ENCODE data around the gene ADNP.

The ADNP gene

DNA sequence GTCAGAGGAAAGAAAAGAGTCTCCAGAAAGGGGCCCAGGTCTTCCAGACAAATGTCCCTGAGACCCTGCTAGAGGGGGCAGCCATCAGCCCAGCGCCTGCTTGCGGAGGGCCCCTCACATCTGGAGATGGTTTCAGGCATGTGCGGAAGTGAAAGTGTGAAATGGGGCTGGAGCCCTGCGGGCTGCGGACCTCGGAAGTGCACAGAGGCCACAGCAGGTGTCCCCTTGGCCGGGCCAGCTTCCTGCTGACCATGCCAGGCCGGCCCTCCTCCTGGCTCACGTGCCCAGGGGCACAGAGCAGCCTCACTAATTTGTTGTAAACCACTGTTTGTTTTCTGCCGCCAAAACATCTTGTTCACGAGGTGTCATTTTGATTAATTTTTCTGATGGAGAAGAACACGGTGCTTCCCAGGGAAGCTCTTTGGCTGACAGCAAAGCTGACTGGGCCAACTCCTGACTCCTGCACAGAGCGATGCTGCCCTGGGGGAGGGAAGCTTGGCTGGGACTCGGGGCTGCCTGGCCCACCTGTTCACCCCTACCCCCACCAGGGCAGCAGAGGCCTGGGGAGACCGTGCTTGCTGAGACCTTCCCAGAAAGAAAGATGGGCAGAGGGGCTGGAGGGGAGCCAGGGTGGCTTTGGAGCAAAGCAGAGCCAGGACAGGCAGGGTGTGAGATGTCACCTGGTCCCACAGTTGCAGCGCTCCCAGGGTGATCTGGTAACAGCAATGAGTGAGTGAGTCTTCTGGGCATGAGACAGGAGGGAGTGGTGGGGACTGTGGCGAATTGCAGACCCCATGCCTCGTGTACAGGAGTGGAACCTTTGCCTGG, 82.2 kb downstream of the ADNP start:
- H3K79me2 ChIP-seq: peaks cover 3% of the 10 kb centered on the region
- TF ChIP-seq, protein P1, sequence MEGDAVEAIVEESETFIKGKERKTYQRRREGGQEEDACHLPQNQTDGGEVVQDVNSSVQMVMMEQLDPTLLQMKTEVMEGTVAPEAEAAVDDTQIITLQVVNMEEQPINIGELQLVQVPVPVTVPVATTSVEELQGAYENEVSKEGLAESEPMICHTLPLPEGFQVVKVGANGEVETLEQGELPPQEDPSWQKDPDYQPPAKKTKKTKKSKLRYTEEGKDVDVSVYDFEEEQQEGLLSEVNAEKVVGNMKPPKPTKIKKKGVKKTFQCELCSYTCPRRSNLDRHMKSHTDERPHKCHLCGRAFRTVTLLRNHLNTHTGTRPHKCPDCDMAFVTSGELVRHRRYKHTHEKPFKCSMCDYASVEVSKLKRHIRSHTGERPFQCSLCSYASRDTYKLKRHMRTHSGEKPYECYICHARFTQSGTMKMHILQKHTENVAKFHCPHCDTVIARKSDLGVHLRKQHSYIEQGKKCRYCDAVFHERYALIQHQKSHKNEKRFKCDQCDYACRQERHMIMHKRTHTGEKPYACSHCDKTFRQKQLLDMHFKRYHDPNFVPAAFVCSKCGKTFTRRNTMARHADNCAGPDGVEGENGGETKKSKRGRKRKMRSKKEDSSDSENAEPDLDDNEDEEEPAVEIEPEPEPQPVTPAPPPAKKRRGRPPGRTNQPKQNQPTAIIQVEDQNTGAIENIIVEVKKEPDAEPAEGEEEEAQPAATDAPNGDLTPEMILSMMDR (IDR thresholded peaks at IDR 0.05): no peak

DNA sequence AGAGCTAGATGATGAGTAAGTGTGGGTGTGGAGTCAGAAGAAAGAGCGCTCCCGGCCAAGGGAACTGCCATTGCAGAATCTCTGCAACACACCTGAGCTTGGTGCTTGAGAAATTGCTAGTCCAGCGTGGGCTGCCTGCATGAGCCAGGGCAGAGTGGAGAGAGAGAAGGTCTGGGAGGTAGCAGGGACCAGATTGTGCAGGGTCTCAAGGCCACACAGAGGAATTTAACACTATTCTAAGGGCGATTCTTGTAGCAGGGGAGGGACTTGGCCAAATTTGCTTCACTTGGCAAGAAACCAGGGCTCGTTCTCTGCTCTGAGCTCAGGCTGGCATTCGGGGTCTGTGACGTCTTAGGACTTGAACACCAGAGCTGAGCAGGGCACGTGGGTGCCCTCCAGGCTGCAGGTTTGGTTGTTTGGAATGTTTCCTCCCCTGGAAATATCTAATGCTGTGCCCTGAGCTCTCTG, 82.9 kb downstream of the ADNP start:
- Histone ChIP-seq H3K4me2 (ENCODE audit: low read length) (no peak overlapping the region), H2AFZ (peak overlapping the region; percentile 78), H3K4me3 (ENCODE audit: low read depth, low read length) (no peak overlapping the region), H3K27me3 (ENCODE audit: control insufficient read depth, insufficient read depth, low read length) (no peaks in the 10 kb centered on the region), H3K27ac (peak overlapping the region; percentile 49), H3K9me3 (ENCODE audit: control insufficient read depth, low read length) (no peaks in the 10 kb centered on the region), H3K9ac (no peak overlapping the region), H3K36me3 (ENCODE audit: control insufficient read depth, insufficient read depth, low read length) (no peaks in the 10 kb centered on the region), H3K79me2 (peaks cover 6% of the 10 kb centered on the region), H3K4me1 (peaks cover 10% of the 10 kb centered on the region)
- TF ChIP-seq, protein P1 (IDR thresholded peaks at IDR 0.05): no peak

More for the DNA sequence above, 82.2 kb downstream of the ADNP start:
- Histone ChIP-seq H3K27ac (peak overlapping the region; percentile 49), H3K4me2 (ENCODE audit: low read length) (no peak overlapping the region), H3K4me3 (ENCODE audit: low read depth, low read length) (no peak overlapping the region), H3K9ac (no peak overlapping the region), H3K27me3 (ENCODE audit: control insufficient read depth, insufficient read depth, low read length) (no peaks in the 10 kb centered on the region), H3K9me3 (ENCODE audit: control insufficient read depth, low read length) (no peaks in the 10 kb centered on the region), H3K36me3 (ENCODE audit: control insufficient read depth, insufficient read depth, low read length) (no peaks in the 10 kb centered on the region), H3K4me1 (peaks cover 9% of the 10 kb centered on the region), H2AFZ (peak overlapping the region; percentile 78)

DNA sequence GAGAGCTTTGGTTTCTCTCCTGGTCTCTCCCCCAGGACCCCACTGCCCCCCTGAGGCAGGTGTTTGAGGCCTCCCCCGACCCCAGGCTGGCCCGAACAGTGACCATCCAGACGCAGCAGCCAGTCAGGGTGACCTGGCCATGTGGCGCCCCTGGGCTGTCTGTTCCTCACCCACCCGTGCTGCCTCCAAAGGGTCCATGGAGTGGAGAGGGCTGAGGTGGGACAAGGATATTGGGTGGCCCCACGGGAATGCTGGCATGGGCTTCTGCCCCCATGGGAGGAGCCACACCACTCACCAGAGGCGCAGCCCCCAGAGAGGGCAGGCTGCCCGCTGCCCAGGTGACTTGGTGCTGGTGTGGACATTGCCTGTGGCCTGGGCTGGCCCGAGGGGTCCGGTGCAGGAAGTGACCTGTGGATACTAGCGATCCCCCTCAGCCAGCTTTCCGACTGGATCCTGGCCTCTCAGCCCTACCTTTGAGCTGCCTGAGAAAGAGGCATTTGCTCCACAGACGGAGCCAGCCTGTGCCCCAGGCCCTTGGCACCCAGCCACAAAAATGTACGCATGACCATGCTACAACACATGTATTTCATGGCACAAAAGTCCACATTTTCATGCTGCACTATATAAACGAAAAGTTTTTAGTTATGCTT, 85.5 kb downstream of the ADNP start:
- Histone ChIP-seq H3K36me3 (ENCODE audit: control insufficient read depth, insufficient read depth, low read length) (no peaks in the 10 kb centered on the region), H2AFZ (no peak overlapping the region), H3K27ac (no peak overlapping the region), H3K9me3 (ENCODE audit: control insufficient read depth, low read length) (no peaks in the 10 kb centered on the region), H3K79me2 (peaks cover 7% of the 10 kb centered on the region), H3K9ac (no peak overlapping the region), H3K4me3 (ENCODE audit: low read depth, low read length) (no peak overlapping the region), H3K4me2 (ENCODE audit: low read length) (no peak overlapping the region), H3K27me3 (ENCODE audit: control insufficient read depth, insufficient read depth, low read length) (no peaks in the 10 kb centered on the region), H3K4me1 (peaks cover 22% of the 10 kb centered on the region)
- TF ChIP-seq, protein P1 (IDR thresholded peaks at IDR 0.05): no peak

DNA sequence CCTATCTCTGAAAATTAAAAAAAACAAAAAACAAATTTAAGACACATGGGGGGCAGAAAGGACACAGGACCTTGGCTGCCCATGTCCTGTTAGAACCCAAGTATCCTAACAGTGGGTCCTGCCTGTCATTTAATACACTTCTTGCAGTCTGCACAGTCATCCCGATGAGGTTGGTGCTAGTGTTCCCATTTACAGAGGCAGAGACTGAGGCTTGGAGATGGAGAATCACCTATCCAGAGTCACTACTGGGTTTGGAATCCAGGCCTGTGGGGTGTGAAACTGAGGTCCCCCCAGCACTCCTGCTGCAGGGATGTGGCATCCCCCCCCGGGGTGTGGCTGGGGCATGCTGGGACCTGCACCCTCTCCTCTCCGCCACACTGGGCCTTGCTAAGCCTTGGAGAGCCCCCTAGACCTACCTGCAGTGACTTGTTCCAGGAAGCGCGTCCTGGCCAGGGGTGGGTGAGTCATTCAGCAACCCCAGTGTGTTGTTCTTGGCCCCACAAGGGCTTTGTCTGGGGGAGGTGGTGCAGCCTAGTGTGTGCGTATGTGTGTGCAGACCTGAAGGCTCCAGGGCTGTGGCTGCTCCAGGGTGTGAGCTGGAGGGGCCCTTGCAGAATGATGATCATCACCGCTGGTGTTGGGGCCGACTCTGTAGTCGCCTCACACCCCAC, 86.7 kb downstream of the ADNP start:
- Histone ChIP-seq H3K27ac (no peak overlapping the region), H3K9me3 (ENCODE audit: control insufficient read depth, low read length) (no peaks in the 10 kb centered on the region), H3K4me3 (ENCODE audit: low read depth, low read length) (no peak overlapping the region), H3K9ac (no peak overlapping the region), H3K79me2 (peaks cover 7% of the 10 kb centered on the region), H3K4me2 (ENCODE audit: low read length) (no peak overlapping the region), H3K36me3 (ENCODE audit: control insufficient read depth, insufficient read depth, low read length) (no peaks in the 10 kb centered on the region), H2AFZ (no peak overlapping the region), H3K4me1 (peaks cover 22% of the 10 kb centered on the region), H3K27me3 (ENCODE audit: control insufficient read depth, insufficient read depth, low read length) (no peaks in the 10 kb centered on the region)
- TF ChIP-seq, protein P1 (IDR thresholded peaks at IDR 0.05): no peak
